Omental fat pad (tissue), 4 donors: ENCODE measurements around the gene ZNF20. TPM values are rescaled to one million over a fixed set of nuclear protein-coding genes. Genes with fewer than 3 reads are reported as not detected.
A peak's percentile ranks its signal among the peaks of the same experiment; 100 is the strongest.

Source experiments
- ATAC-seq: fragments of 150-250 bp; one replicate; pipeline ENCODE4 v1.9.1; 2016; ENCODE audit warnings: mild to moderate bottlenecking, moderate library complexity; ENCODE audit not compliant: low FRiP score
- DNase-seq: peaks from one replicate; pipeline ENCODE4 v3.0.0-alpha.2; 2019; ENCODE audit warnings: low spot score
- total RNA-seq, 4 donors: library from RNA; depleted of rRNA; stranded (reverse); fragments of >200 nt; gene quantifications; one replicate each; pipeline ENCODE4 v1.1.0, GENCODE V29; 2016
- TF ChIP-seq, protein P1 (sequence below), 3 donors: fragments of 450-650 bp; IDR thresholded peaks; one replicate each; pipeline ENCODE4 v1.5.1; 2016 to 2017; ENCODE audit warnings: antibody characterized with exemption in 3 of 3, mild to moderate bottlenecking in 3 of 3, moderate library complexity in 2 of 3

Gene ZNF20
- total RNA-seq, 4 donors from 2014 or later: 1.7 to 4.5 (median 2.4) TPM

DNA sequence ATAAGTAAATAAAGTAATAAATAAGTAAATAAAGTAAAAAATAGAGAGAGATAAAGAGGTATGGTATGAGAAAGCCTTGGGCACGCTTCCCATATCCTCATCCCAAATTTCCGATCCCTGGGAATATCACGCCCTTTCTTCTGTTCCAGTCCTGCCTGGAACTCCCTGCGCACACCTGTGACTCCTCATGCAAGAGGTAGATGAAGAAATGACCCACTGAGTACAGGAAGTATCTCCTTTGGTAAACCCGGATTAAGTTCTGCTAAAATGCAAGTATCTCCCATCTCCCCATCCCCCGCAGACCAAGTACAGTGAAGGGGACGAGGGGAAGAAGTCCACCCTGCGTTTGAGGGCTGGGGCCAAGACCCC, 22.3 kb upstream of the ZNF20 start:
- TF ChIP-seq, protein P1, sequence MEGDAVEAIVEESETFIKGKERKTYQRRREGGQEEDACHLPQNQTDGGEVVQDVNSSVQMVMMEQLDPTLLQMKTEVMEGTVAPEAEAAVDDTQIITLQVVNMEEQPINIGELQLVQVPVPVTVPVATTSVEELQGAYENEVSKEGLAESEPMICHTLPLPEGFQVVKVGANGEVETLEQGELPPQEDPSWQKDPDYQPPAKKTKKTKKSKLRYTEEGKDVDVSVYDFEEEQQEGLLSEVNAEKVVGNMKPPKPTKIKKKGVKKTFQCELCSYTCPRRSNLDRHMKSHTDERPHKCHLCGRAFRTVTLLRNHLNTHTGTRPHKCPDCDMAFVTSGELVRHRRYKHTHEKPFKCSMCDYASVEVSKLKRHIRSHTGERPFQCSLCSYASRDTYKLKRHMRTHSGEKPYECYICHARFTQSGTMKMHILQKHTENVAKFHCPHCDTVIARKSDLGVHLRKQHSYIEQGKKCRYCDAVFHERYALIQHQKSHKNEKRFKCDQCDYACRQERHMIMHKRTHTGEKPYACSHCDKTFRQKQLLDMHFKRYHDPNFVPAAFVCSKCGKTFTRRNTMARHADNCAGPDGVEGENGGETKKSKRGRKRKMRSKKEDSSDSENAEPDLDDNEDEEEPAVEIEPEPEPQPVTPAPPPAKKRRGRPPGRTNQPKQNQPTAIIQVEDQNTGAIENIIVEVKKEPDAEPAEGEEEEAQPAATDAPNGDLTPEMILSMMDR (IDR thresholded peaks at IDR 0.05): no peak
- no peak for DNase-seq
- ATAC-seq: no peak

- TF ChIP-seq, protein P1 (IDR thresholded peaks at IDR 0.05): no peak
- DNase-seq: no peak
- no peak for ATAC-seq
Observed at GRCh38 chr19:12159773-12160414, 19.7 kb upstream of the ZNF20 start.

- TF ChIP-seq, protein P1 (IDR thresholded peaks at IDR 0.05): no peak
- DNase-seq (peak; percentile 62), ATAC-seq (peak; percentile 84)
Observed at GRCh38 chr19:12156223-12157058, 16.3 kb upstream of the ZNF20 start, which contains the start of gene ZNF625. TSS of gene ZNF625 (minus strand) at chr19:12156734. CDS start at chr19:12156558, 176 bp downstream.

DNA sequence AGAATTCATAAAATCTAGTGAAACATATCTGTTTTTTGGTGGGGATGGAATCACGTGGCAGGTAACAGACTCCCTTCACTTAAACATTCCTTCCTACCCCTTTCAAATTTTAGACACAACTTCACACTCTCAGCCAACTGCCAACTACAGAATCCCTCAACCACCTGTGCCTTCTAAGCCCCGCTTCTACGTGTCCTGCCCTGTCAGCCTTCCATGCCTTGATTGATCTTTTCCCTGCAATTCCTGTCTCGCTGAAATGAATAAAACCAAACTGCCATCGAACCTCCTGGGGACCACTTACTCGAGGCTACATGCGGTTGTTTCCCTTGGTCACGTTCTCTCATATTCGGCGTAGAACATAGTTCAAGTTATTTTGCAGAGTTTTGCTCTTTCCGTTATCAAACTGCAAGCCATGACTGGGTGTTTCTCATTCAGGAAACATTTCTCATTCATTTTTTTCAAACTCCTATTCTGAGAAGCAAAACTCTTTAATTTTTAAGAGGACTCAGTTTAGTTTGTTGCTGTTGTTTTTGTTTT, 15.2 kb upstream of the ZNF20 start:
- ATAC-seq (no peak), DNase-seq (no peak)
- TF ChIP-seq, protein P1 (IDR thresholded peaks at IDR 0.05): no peak

DNA sequence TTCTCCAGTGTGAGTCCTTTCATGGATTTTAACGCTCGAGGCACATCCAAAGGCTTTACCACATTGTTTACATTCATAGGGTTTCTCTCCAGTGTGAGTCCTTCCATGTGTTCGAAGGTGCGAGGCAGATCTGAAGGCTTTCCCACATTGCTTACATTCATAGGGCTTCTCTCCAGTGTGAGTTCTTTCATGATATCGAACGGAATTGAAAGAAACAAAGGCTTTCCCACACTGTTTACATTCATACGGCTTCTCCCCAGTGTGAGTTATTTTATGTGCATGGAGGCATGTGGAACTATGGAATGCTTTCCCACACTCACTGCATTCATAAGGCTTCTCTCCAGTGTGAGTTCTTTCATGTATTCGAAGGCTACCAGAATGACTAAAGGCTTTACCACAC, 5.2 kb upstream of the ZNF20 start:
- no peak for ATAC-seq
- TF ChIP-seq, protein P1 (IDR thresholded peaks at IDR 0.05): no peak
- no peak for DNase-seq

DNA sequence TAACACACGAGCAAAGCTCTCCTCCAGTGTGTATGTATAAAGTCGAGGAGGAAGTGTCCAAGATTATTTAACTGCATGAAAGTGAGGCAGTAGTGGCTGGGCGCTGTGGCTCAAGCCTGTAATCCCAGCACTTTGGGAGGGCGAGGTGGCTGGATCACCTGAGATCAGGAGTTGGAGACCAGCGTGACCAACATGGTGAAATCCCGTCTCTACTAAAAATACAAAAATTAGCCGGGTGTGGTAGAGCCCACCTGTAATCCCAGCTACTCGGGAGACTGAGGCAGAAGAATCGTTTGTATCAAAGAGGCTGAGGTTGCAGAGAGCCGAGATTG, 1.2 kb upstream of the ZNF20 start:
- DNase-seq (no peak), ATAC-seq (no peak)
- TF ChIP-seq, protein P1 (IDR thresholded peaks at IDR 0.05): no peak
